ENCODE measurements around the gene MED28. TPM values are rescaled to one million over a fixed set of nuclear protein-coding genes. Genes with fewer than 3 reads are reported as not detected.

Gene MED28
- total RNA-seq, 4 donors from 2014 or later = 11.1 to 25.5 (median 19.4) TPM

GRCh38 chr4:17647176-17647806 is 32.9 kb downstream of the MED28 start:
- no peak overlapping the region for H3K27ac ChIP-seq
- intact Hi-C loops (cut with DNase I; ENCODE audit: low total_unique reads) (no loop called here), in situ Hi-C loops (cut with MboI; ENCODE audit: low pct_ligation_motif_present in 1 of 4, low pct_unique_long_range_greater_than_20kb in 1 of 4, low sequenced_read_pairs in 3 of 4) (no loop called here)
- no peaks in the 10 kb centered on the region for H3K27me3 ChIP-seq
- DNase-seq = no peak
- H3K4me1 ChIP-seq = no peaks in the 10 kb centered on the region
- no peak overlapping the region for H3K4me3 ChIP-seq
- H3K36me3 ChIP-seq = no peaks in the 10 kb centered on the region
- WGBS, 2 donors (ENCODE audit: low coverage in 1 of 2) = 90 to 93% methylated on average over 3 to 8 of the region's 9 CpGs
- no peak for TF ChIP-seq POLR2AphosphoS5 (IDR thresholded peaks at IDR 0.05)
- no peak for TF ChIP-seq CTCF (IDR thresholded peaks at IDR 0.05)
- TF ChIP-seq POLR2A (IDR thresholded peaks at IDR 0.05) = no peak
- no peak for TF ChIP-seq EP300 (IDR thresholded peaks at IDR 0.05; ENCODE audit: low read depth)
- no peaks in the 10 kb centered on the region for H3K9me3 ChIP-seq

- Histone ChIP-seq H3K4me3 (no peak overlapping the region), H3K27ac (no peak overlapping the region), H3K9me3 (no peaks in the 10 kb centered on the region), H3K27me3 (no peaks in the 10 kb centered on the region), H3K36me3 (no peaks in the 10 kb centered on the region), H3K4me1 (no peaks in the 10 kb centered on the region)
- TF ChIP-seq CTCF (IDR thresholded peaks at IDR 0.05) (no peak), POLR2AphosphoS5 (IDR thresholded peaks at IDR 0.05) (no peak), POLR2A (IDR thresholded peaks at IDR 0.05) (no peak), EP300 (IDR thresholded peaks at IDR 0.05; ENCODE audit: low read depth) (no peak)
- intact Hi-C loops (cut with DNase I; ENCODE audit: low total_unique reads) (no loop called here), in situ Hi-C loops (cut with MboI; ENCODE audit: low pct_ligation_motif_present in 1 of 4, low pct_unique_long_range_greater_than_20kb in 1 of 4, low sequenced_read_pairs in 3 of 4) (no loop called here)
- WGBS, 2 donors (ENCODE audit: low coverage in 1 of 2) = 79% methylated on average over 5 of the region's 5 CpGs; no CpG with 5 or more reads in 1 of the 2 donors
- DNase-seq = no peak
These were observed 33.5 kb downstream of the MED28 start for GRCh38 chr4:17647927-17648326.

- no peak for TF ChIP-seq EP300 (IDR thresholded peaks at IDR 0.05; ENCODE audit: low read depth)
- TF ChIP-seq POLR2A (IDR thresholded peaks at IDR 0.05) = no peak
- no peak for TF ChIP-seq CTCF (IDR thresholded peaks at IDR 0.05)
- TF ChIP-seq POLR2AphosphoS5 (IDR thresholded peaks at IDR 0.05) = no peak
- intact Hi-C loops (cut with DNase I; ENCODE audit: low total_unique reads) (no loop called here), in situ Hi-C loops (cut with MboI; ENCODE audit: low pct_ligation_motif_present in 1 of 4, low pct_unique_long_range_greater_than_20kb in 1 of 4, low sequenced_read_pairs in 3 of 4) (no loop called here)
- no peaks in the 10 kb centered on the region for H3K27me3 ChIP-seq
- H3K27ac ChIP-seq = no peak overlapping the region
- no peak for DNase-seq
- 81 to 83% methylated on average over 1 to 2 of the region's 2 CpGs for WGBS, 2 donors (ENCODE audit: low coverage in 1 of 2)
- H3K4me1 ChIP-seq = no peaks in the 10 kb centered on the region
- H3K36me3 ChIP-seq = no peaks in the 10 kb centered on the region
- H3K9me3 ChIP-seq = no peaks in the 10 kb centered on the region
- no peak overlapping the region for H3K4me3 ChIP-seq
These were observed 36.0 kb downstream of the MED28 start for GRCh38 chr4:17650406-17650805.

GRCh38 chr4:17654701-17655100 is 40.3 kb downstream of the MED28 start:
- no peaks in the 10 kb centered on the region for H3K27me3 ChIP-seq

More at GRCh38 chr4:17654701-17655100, 40.3 kb downstream of the MED28 start:
- Histone ChIP-seq H3K4me3 (no peak overlapping the region), H3K9me3 (no peaks in the 10 kb centered on the region), H3K4me1 (no peaks in the 10 kb centered on the region), H3K36me3 (no peaks in the 10 kb centered on the region), H3K27ac (no peak overlapping the region)
- in situ Hi-C loops (cut with MboI; ENCODE audit: low pct_ligation_motif_present in 1 of 4, low pct_unique_long_range_greater_than_20kb in 1 of 4, low sequenced_read_pairs in 3 of 4) (no loop called here), intact Hi-C loops (cut with DNase I; ENCODE audit: low total_unique reads) (no loop called here)
- 81 to 91% methylated on average over 6 to 8 of the region's 8 CpGs for WGBS, 2 donors (ENCODE audit: low coverage in 1 of 2)
- DNase-seq = no peak
- TF ChIP-seq EP300 (IDR thresholded peaks at IDR 0.05; ENCODE audit: low read depth) (no peak), POLR2AphosphoS5 (IDR thresholded peaks at IDR 0.05) (no peak), POLR2A (IDR thresholded peaks at IDR 0.05) (no peak), CTCF (IDR thresholded peaks at IDR 0.05) (no peak)

All from transverse colon (tissue), 4 donors.